ENCODE data around the gene COPZ2. TPM values are rescaled to one million over a fixed set of nuclear protein-coding genes. Genes with fewer than 3 reads are reported as not detected.
"Not testable (repeated sequence)": the region's sequence is repeated elsewhere in the genome, so short reads cannot be mapped to it uniquely, and the experiment has no call there.

The COPZ2 gene
- total RNA-seq, 1 experiment from 2014 or later = 1.3 TPM

DNA sequence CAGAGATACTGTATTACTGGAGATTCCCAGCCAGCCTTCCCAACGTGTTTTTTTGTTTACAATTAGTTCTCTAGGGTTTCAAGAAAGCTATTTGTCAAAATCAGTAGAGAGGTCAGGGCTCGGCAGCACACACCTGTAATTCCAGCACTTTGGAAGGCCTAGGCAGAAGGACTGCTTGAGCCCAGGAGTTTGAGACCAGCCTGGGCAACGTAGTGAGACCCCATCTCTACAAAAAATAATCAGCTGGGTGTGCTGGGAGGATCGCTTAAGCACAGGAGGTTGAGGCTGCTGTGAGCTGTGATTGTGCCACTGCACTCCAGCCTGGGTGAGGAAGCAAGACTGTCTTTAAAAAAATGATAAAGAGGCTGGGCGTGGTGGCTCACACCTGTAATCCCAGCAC is 44.3 kb upstream of the COPZ2 start:
- Histone ChIP-seq H2AFZ (ENCODE audit: low read length) (no peak overlapping the region), H4K20me1 (ENCODE audit: low read length) (peaks cover 21% of the 10 kb centered on the region), H3K4me3 (ENCODE audit: low read length) (no peak overlapping the region), H3K9ac (ENCODE audit: low read length) (no peak overlapping the region), H3K4me1 (ENCODE audit: insufficient read depth, low read length) (no peaks in the 10 kb centered on the region), H3K9me3 (ENCODE audit: low read length) (no peaks in the 10 kb centered on the region), H3K27me3 (ENCODE audit: low read length) (no peaks in the 10 kb centered on the region), H3K4me2 (ENCODE audit: low read length) (no peak overlapping the region), H3K36me3 (ENCODE audit: low read depth, low read length) (peaks cover 2% of the 10 kb centered on the region), H3K79me2 (ENCODE audit: low read length) (peaks cover 90% of the 10 kb centered on the region), H3F3A (ENCODE audit: low read length, unreplicated experiment) (peaks cover 3% of the 10 kb centered on the region), H3K27ac (ENCODE audit: low read length) (no peak overlapping the region), H3K9me2 (replicated peaks; ENCODE audit: low read length) (no peaks in the 10 kb centered on the region)
- intact Hi-C loops (cut with micrococcal nuclease) = no loop called here
- ChIA-PET CTCF (interaction anchor here (0.7 kb wide), 1 partner anchor 807 kb away, joined by 3 read pairs; no protein-coding TSS in a partner anchor), POLR2A (ENCODE audit: unreplicated experiment) (no interaction called here)
- TF ChIP-seq EZH2phosphoT487 (IDR thresholded peaks at IDR 0.05; ENCODE audit: borderline replicate concordance, low read length) = no peak
- TF ChIP-seq, protein P1, sequence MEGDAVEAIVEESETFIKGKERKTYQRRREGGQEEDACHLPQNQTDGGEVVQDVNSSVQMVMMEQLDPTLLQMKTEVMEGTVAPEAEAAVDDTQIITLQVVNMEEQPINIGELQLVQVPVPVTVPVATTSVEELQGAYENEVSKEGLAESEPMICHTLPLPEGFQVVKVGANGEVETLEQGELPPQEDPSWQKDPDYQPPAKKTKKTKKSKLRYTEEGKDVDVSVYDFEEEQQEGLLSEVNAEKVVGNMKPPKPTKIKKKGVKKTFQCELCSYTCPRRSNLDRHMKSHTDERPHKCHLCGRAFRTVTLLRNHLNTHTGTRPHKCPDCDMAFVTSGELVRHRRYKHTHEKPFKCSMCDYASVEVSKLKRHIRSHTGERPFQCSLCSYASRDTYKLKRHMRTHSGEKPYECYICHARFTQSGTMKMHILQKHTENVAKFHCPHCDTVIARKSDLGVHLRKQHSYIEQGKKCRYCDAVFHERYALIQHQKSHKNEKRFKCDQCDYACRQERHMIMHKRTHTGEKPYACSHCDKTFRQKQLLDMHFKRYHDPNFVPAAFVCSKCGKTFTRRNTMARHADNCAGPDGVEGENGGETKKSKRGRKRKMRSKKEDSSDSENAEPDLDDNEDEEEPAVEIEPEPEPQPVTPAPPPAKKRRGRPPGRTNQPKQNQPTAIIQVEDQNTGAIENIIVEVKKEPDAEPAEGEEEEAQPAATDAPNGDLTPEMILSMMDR (conservative IDR thresholded peaks at IDR 0.05; ENCODE audit: low read depth, low read length) = no peak
- no peak for TF ChIP-seq EZH2 (IDR thresholded peaks at IDR 0.05; ENCODE audit: low read length, unreplicated experiment)
- no TSS peak for BruUV-seq (replicated peaks)
- DNase-seq (no peak), ATAC-seq (no peak)

DNA sequence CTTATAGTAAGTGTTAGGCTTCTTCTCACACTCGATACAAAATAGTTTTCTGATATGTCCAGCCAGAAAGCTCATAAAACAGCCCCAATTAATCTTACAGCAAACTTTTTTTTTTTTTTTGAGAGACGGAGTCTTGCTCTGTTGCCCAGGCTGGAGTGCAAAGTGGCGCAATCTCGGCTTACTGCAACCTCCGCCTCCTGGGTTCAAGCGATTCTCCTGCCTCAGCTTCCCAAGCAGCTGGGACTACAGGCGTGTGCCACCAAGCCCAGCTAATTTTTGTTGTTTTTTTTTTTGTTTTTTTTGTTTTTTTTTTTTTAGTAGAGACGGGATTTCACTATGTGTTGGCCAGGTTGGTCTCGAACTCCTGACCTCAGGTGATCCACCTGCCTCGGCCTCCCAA is 39.6 kb upstream of the COPZ2 start:
- H3K4me3 ChIP-seq (ENCODE audit: low read length); H3K4me2 ChIP-seq (ENCODE audit: low read length); H4K20me1 ChIP-seq (ENCODE audit: low read length); intact Hi-C loops (cut with micrococcal nuclease); H3K9me2 ChIP-seq (replicated peaks; ENCODE audit: low read length); H3F3A ChIP-seq (ENCODE audit: low read length, unreplicated experiment); BruUV-seq (replicated peaks); H2AFZ ChIP-seq (ENCODE audit: low read length); H3K27me3 ChIP-seq (ENCODE audit: low read length); H3K9me3 ChIP-seq (ENCODE audit: low read length); ATAC-seq; POLR2A ChIA-PET (ENCODE audit: unreplicated experiment); DNase-seq; H3K27ac ChIP-seq (ENCODE audit: low read length); CTCF ChIA-PET; H3K4me1 ChIP-seq (ENCODE audit: insufficient read depth, low read length); H3K9ac ChIP-seq (ENCODE audit: low read length): not testable (repeated sequence)
- peaks cover 39% of the 10 kb centered on the region for H3K36me3 ChIP-seq (ENCODE audit: low read depth, low read length)
- H3K79me2 ChIP-seq (ENCODE audit: low read length) = peaks cover 51% of the 10 kb centered on the region

DNA sequence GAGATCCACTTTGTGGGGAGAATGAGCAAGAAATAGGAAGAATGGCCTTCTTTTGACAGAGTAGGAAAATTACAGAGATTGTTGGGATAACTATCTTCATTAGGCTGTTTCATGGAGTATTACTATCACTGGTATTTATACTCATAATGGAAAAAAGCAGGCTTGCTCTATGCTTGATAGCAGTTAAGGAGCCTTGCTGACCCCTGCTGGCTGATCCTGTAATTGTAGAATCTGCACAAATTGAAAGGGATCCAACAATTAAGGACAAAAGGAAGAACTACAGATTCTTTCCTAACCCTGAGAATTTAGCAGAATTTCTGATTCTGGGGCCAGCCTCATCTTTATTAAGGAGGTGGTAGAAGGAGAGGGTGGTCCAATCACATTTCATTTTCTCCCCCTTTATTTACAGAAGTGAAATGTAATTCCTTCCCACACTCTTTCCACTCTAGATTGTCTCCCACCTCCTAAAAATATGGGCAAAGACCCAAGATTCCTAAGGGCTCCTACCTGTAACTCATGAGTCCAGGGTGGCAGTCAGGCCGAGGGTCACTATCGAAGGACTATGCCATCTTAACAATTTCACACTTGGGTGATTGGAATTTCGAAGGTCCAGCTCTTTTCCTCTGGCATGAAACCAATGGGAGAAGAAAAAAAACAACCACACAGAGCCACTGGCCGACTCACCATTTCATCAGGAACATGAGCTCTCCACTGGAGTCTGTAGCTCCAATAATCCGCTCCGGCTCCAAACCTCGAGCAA is 36.9 kb upstream of the COPZ2 start:
- Histone ChIP-seq H3K4me2 (ENCODE audit: low read length) (no peak overlapping the region), H3K9me3 (ENCODE audit: low read length) (no peaks in the 10 kb centered on the region), H3K4me3 (ENCODE audit: low read length) (no peak overlapping the region), H3K27ac (ENCODE audit: low read length) (no peak overlapping the region), H2AFZ (ENCODE audit: low read length) (no peak overlapping the region), H3K79me2 (ENCODE audit: low read length) (peaks cover 27% of the 10 kb centered on the region), H3K36me3 (ENCODE audit: low read depth, low read length) (peaks cover 57% of the 10 kb centered on the region), H3K4me1 (ENCODE audit: insufficient read depth, low read length) (no peaks in the 10 kb centered on the region), H3K9ac (ENCODE audit: low read length) (no peak overlapping the region), H3K27me3 (ENCODE audit: low read length) (no peaks in the 10 kb centered on the region), H3F3A (ENCODE audit: low read length, unreplicated experiment) (peaks cover 4% of the 10 kb centered on the region), H4K20me1 (ENCODE audit: low read length) (peaks cover 1% of the 10 kb centered on the region; the same call in 1 of the 2 replicates), H3K9me2 (replicated peaks; ENCODE audit: low read length) (no peaks in the 10 kb centered on the region)
- intact Hi-C loops (cut with micrococcal nuclease) = loop anchor here (1.0 kb wide), 3 partner anchors 25 to 57 kb away; no protein-coding TSS in a partner anchor
- ChIA-PET POLR2A (ENCODE audit: unreplicated experiment) (interaction anchor here (0.6 to 1.7 kb wide), 3 partner anchors 49 to 991 kb away, joined by 3 to 5 read pairs (median 5); no protein-coding TSS in a partner anchor), CTCF (interaction anchor here (0.5 to 1.1 kb wide), 4 partner anchors 31 to 49 kb away, joined by 4 to 10 read pairs (median 4); no protein-coding TSS in a partner anchor)
- DNase-seq (peak; percentile 95), ATAC-seq (peak; percentile 91)
- no TSS peak for BruUV-seq (replicated peaks)
- TF ChIP-seq, protein P1 (conservative IDR thresholded peaks at IDR 0.05; ENCODE audit: low read depth, low read length) = peak; percentile 92
- no peak for TF ChIP-seq EZH2 (IDR thresholded peaks at IDR 0.05; ENCODE audit: low read length, unreplicated experiment)

DNA sequence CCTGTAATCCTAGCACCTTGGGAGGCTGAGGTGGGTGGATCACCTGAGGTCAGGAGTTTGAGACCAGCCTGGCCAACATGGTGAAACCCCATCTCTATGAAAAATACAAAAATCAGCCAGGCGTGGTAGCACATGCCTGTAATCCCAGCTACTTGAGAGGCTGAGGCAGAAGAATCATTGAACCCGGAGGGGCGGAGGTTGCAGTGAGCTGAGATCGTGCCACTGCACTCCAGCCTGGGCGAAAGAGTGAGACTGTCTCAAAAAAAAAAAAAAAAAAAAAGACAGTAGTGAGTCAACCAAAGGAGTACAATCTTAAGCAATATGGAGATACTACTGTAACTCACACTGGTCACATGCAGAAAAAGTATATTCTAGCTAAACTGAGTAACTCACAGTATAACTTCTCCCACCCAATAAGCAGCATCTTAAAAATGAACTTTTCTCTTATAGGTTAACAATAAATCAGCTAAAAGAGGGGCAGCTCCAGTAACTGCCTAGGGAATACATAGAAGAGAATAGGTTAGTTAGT is 36.0 kb upstream of the COPZ2 start:
- H3K27ac ChIP-seq (ENCODE audit: low read length); H3F3A ChIP-seq (ENCODE audit: low read length, unreplicated experiment); H3K4me3 ChIP-seq (ENCODE audit: low read length); H3K27me3 ChIP-seq (ENCODE audit: low read length); H4K20me1 ChIP-seq (ENCODE audit: low read length); H3K9me2 ChIP-seq (replicated peaks; ENCODE audit: low read length); DNase-seq; ATAC-seq; H3K9ac ChIP-seq (ENCODE audit: low read length); BruUV-seq (replicated peaks); H3K9me3 ChIP-seq (ENCODE audit: low read length); H2AFZ ChIP-seq (ENCODE audit: low read length); H3K4me1 ChIP-seq (ENCODE audit: insufficient read depth, low read length); H3K4me2 ChIP-seq (ENCODE audit: low read length): not testable (repeated sequence)
- Histone ChIP-seq H3K36me3 (ENCODE audit: low read depth, low read length) (peaks cover 60% of the 10 kb centered on the region), H3K79me2 (ENCODE audit: low read length) (peaks cover 19% of the 10 kb centered on the region)
- CTCF ChIA-PET = interaction anchor here (0.6 kb wide), 1 partner anchor 48 kb away, joined by 3 read pairs; no protein-coding TSS in a partner anchor
- intact Hi-C loops (cut with micrococcal nuclease) = loop anchor here (1.0 kb wide), 3 partner anchors 24 to 58 kb away; no protein-coding TSS in a partner anchor
- POLR2A ChIA-PET (ENCODE audit: unreplicated experiment) = interaction anchor here (1.2 to 1.7 kb wide), 2 partner anchors 47 to 48 kb away, joined by 3 to 5 read pairs; no protein-coding TSS in a partner anchor

DNA sequence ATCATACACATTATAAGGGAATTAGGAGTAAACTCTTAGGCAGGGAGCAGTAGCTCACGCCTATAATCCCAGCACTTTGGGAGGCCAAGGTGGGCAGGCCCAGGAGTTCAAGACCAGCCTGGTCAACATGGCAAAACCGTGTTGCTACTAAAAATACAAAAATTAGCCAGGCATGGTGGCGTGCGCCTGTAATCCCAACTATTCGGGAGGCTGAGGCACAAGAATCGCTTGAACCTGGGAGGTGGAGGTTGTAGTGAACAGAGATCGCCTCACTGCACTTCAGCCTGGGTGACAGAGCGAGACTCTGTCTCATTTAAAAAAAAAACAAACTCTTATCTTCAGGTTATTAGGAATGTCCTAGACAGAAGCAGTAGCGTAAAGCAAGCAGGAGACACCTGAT is 35.2 kb upstream of the COPZ2 start:
- H3K27me3 ChIP-seq (ENCODE audit: low read length); intact Hi-C loops (cut with micrococcal nuclease); H2AFZ ChIP-seq (ENCODE audit: low read length); H3K9me2 ChIP-seq (replicated peaks; ENCODE audit: low read length); H4K20me1 ChIP-seq (ENCODE audit: low read length); H3K4me2 ChIP-seq (ENCODE audit: low read length); H3K9me3 ChIP-seq (ENCODE audit: low read length); H3K27ac ChIP-seq (ENCODE audit: low read length); DNase-seq; ATAC-seq; H3K4me3 ChIP-seq (ENCODE audit: low read length); BruUV-seq (replicated peaks); CTCF ChIA-PET; H3K9ac ChIP-seq (ENCODE audit: low read length); H3F3A ChIP-seq (ENCODE audit: low read length, unreplicated experiment); H3K4me1 ChIP-seq (ENCODE audit: insufficient read depth, low read length): not testable (repeated sequence)
- Histone ChIP-seq H3K79me2 (ENCODE audit: low read length) (peaks cover 11% of the 10 kb centered on the region), H3K36me3 (ENCODE audit: low read depth, low read length) (peaks cover 66% of the 10 kb centered on the region)
- POLR2A ChIA-PET (ENCODE audit: unreplicated experiment) = interaction anchor here (1.2 kb wide), 1 partner anchor 46 kb away, joined by 3 read pairs; no protein-coding TSS in a partner anchor
